Ascending aorta (tissue), 2 donors: Measurements from ENCODE around the gene COL20A1. TPM values are rescaled to one million over a fixed set of nuclear protein-coding genes. Genes with fewer than 3 reads are reported as not detected.

Experiments used
- DNase-seq, 2 donors: peaks; one replicate each; pipeline ENCODE4 v3.0.0-alpha.2; 2019; ENCODE audit warnings: low spot score in 2 of 2
- H3K27ac ChIP-seq, 2 donors: fragments of 200-600 bp; sonication (generic); one replicate each; pipeline ENCODE4 v1.5.1; 2016 to 2017; ENCODE audit warnings: mild to moderate bottlenecking in 1 of 2
- H3K27me3 ChIP-seq: fragments of 200-600 bp; sonication (generic); one replicate; pipeline ENCODE4 v1.5.1; 2017
- H3K36me3 ChIP-seq, 2 donors: fragments of 200-600 bp; sonication (generic); one replicate each; pipeline ENCODE4 v1.5.1; 2016
- H3K4me1 ChIP-seq, 2 donors: fragments of 200-600 bp; sonication (generic); one replicate each; pipeline ENCODE4 v1.5.1; 2016 to 2017; ENCODE audit warnings: mild to moderate bottlenecking in 1 of 2
- H3K4me3 ChIP-seq, 2 donors: fragments of 200-600 bp; sonication (generic); one replicate each; pipeline ENCODE4 v1.5.1; 2016 to 2017; ENCODE audit warnings: mild to moderate bottlenecking in 1 of 2
- H3K9me3 ChIP-seq, 2 donors: fragments of 200-600 bp; sonication (generic); one replicate each; pipeline ENCODE4 v1.5.1; 2016
- CTCF ChIP-seq, 3 experiments: fragments of 200-600 bp in 2 of 3; fragments of 450-650 bp in 1 of 3; sonication (generic) in 2 of 3; IDR thresholded peaks; one replicate each; pipeline ENCODE4 v1.5.1; 2016 to 2019; ENCODE audit warnings: antibody characterized with exemption in 3 of 3, mild to moderate bottlenecking in 1 of 3, moderate library complexity in 1 of 3
- intact Hi-C: fragments of 100-400 bp; cut with DNase I; formaldehyde crosslinking; loops from one replicate; pipeline ENCODE4 v1.15.1; 2023
- total RNA-seq: library from RNA; depleted of rRNA; stranded (reverse); fragments of >200 nt; gene quantifications from one replicate; pipeline ENCODE4 v1.1.0, GENCODE V29; 2016

Gene COL20A1
- total RNA-seq, 1 donor from 2014 or later, result not detected

GRCh38 chr20:63292292-63292701 is 689 bp upstream of the COL20A1 start:
- DNase-seq, result no peak
- no peak for TF ChIP-seq CTCF (IDR thresholded peaks at IDR 0.05)
- Histone ChIP-seq H3K36me3 (peaks cover 18 to 21% of the 10 kb centered on the region in 2 donors), H3K27me3 (peaks cover 13% of the 10 kb centered on the region), H3K4me1 (no peaks in the 10 kb centered on the region), H3K9me3 (no peaks in the 10 kb centered on the region), H3K4me3 (no peak overlapping the region), H3K27ac (no peak overlapping the region)
- intact Hi-C loops, result no loop called here

- no peak overlapping the region for H3K4me3 ChIP-seq
- H3K4me1 ChIP-seq, result no peaks in the 10 kb centered on the region
- H3K36me3 ChIP-seq, result peaks cover 6 to 9% of the 10 kb centered on the region in 2 donors
- H3K9me3 ChIP-seq, result no peaks in the 10 kb centered on the region
- H3K27me3 ChIP-seq, result peaks cover 17% of the 10 kb centered on the region
- TF ChIP-seq CTCF (IDR thresholded peaks at IDR 0.05), result no peak
- DNase-seq, result no peak
- intact Hi-C loops, result no loop called here
- H3K27ac ChIP-seq, result no peak overlapping the region
Observed at GRCh38 chr20:63293456-63293855, 470 bp downstream of the COL20A1 start.

- Histone ChIP-seq H3K4me3 (no peak overlapping the region), H3K4me1 (no peaks in the 10 kb centered on the region), H3K27me3 (peaks cover 17% of the 10 kb centered on the region), H3K27ac (no peak overlapping the region), H3K36me3 (peaks cover under 1 to 5% of the 10 kb centered on the region in 2 donors), H3K9me3 (no peaks in the 10 kb centered on the region)
- DNase-seq, result no peak
- no peak for TF ChIP-seq CTCF (IDR thresholded peaks at IDR 0.05)
- intact Hi-C loops, result no loop called here
Observed at GRCh38 chr20:63293871-63294535, 1.0 kb downstream of the COL20A1 start.

- no peak overlapping the region for H3K4me3 ChIP-seq
- no peak for DNase-seq
- no peaks in the 10 kb centered on the region for H3K4me1 ChIP-seq
- no peaks in the 10 kb centered on the region for H3K36me3 ChIP-seq
- no peaks in the 10 kb centered on the region for H3K9me3 ChIP-seq
- no peak overlapping the region for H3K27ac ChIP-seq
- TF ChIP-seq CTCF (IDR thresholded peaks at IDR 0.05), result no peak
- intact Hi-C loops, result no loop called here
- peaks cover 17% of the 10 kb centered on the region for H3K27me3 ChIP-seq
Observed at GRCh38 chr20:63294536-63294900, 1.5 kb downstream of the COL20A1 start.

GRCh38 chr20:63295018-63295417 is 2.0 kb downstream of the COL20A1 start:
- intact Hi-C loops, result no loop called here
- H3K9me3 ChIP-seq, result no peaks in the 10 kb centered on the region
- no peak for TF ChIP-seq CTCF (IDR thresholded peaks at IDR 0.05)
- H3K27ac ChIP-seq, result no peak overlapping the region
- no peak overlapping the region for H3K4me3 ChIP-seq
- no peak for DNase-seq
- no peaks in the 10 kb centered on the region for H3K36me3 ChIP-seq
- H3K27me3 ChIP-seq, result peaks cover 17% of the 10 kb centered on the region
- H3K4me1 ChIP-seq, result no peaks in the 10 kb centered on the region

GRCh38 chr20:63295422-63295821 is 2.4 kb downstream of the COL20A1 start:
- Histone ChIP-seq H3K36me3 (no peaks in the 10 kb centered on the region), H3K9me3 (no peaks in the 10 kb centered on the region), H3K4me1 (no peaks in the 10 kb centered on the region), H3K27me3 (peaks cover 17% of the 10 kb centered on the region), H3K4me3 (no peak overlapping the region), H3K27ac (no peak overlapping the region)
- intact Hi-C loops, result no loop called here
- TF ChIP-seq CTCF (IDR thresholded peaks at IDR 0.05), result no peak
- no peak for DNase-seq
